Measurements from ENCODE around the gene RNF144B.
"Not testable (repeated sequence)": the region's sequence is repeated elsewhere in the genome, so short reads cannot be mapped to it uniquely, and the experiment has no call there.

Gene RNF144B

GRCh38 chr6:18380158-18380836, 6.9 kb upstream of the RNF144B start:
- DNase-seq = no peak

- DNase-seq = no peak
Measured at GRCh38 chr6:18380851-18381250, 6.3 kb upstream of the RNF144B start.

DNA sequence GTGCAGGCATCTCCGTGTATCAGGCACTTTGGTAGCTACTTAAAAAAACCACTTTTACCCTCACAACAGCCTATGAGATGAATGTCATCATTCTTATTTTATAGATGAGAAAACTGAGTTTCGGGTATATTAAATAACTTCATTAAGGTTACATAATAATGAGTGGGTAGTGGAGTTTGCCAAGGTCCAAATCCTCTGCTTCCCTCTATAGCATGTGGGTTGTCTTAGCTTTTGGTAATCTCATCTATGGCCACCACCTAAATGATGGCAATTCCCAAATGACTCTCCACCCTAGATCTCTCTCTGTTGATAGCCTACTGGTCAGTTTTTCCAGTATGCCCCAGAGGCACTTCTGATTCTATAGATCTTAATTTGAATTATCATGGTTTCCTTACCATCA, 3.7 kb upstream of the RNF144B start:
- no peak for DNase-seq

- no peak for DNase-seq
Measured at GRCh38 chr6:18384621-18385020, 2.5 kb upstream of the RNF144B start.

DNA sequence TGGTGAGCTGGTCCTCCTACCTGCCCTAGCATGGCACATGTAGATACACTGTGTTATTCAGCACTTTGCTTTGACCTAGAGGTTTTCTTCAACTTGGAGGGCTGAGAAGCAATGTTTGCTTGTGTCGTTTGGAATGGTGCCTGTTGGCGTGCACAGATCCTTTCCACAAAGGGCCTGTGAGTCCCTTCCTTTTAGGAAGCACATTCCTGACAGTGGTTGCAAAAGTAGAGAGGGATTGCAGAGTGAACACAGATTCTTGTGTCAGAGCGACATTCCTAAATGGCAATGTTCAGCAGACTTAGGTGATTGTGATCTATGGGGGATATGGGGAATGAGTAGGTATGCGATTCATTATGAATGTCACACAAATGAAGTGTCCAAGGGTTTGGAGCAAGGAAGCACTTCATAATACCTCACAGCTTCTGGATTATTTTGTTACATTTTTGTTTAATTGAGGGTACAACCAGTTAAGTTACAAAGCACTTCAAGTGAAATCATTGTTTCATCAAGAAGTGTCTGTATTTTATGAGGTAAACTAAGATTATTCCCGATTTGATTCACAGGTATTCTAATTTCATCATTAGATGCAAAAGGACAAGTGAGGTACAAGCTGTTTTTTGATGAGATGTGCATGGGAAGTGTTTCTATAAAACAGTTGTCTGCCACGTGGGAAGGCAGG, 713 bp upstream of the RNF144B start:
- DNase-seq = no peak

DNA sequence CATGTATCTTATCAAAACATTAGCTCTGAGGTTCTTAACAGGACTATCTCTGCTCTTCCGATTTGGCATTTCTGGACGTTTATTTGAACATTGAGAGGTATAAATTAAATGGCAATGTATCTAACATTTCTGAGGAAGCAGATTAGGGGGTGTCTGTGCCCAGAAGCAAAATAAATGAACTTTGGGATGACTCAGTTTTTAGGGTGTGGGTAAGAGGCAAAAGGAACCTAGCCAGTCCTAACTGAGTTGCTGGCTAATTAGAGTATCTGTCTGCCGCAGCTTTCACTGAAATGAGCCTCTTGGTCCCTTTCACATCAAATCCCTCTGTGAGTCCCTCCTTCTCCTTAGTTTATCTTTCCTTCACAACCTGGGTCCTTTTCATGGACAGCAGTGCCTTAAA, 1.1 kb downstream of the RNF144B start:
- no peak for DNase-seq

DNA sequence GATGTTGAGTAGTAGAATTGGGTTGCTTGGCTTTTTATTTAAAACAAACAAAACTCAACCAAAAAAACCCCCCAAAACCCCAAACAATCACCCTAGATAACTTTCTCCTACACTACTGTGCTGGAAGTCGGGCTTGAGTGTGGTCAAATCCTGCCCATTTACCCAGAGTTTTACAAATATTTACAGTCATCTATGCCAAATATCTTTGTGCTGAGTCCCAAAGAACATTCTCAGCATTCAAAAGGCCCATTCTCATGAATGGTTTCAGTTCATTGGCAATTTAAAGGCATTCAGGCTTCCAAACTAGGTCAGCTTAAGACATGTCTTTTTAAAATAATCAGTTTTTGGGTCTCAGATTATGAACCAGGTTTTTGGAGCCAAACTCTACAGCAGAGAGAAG, 1.8 kb downstream of the RNF144B start:
- DNase-seq = no peak

DNA sequence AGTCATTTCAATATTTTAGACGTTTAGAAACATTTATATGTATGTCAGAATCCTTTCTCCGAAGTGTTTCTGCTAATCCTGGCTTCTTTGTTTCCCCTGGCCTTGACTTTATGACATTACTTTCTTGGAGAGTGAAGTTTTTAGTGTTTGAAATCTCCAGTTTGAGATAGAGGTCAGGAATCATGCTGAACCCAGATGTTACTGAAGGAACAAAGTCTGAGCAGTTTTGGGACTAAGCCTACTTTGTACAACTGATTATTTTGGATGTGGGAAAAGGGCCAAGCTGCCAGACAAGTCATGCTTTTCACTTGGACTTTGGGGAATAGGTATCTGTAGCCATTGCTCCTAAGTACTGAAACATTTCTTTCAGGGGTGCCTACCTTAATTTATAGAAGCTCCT, 2.3 kb downstream of the RNF144B start:
- DNase-seq = no peak

GRCh38 chr6:18390476-18390875, 3.3 kb downstream of the RNF144B start:
- no peak for DNase-seq

DNA sequence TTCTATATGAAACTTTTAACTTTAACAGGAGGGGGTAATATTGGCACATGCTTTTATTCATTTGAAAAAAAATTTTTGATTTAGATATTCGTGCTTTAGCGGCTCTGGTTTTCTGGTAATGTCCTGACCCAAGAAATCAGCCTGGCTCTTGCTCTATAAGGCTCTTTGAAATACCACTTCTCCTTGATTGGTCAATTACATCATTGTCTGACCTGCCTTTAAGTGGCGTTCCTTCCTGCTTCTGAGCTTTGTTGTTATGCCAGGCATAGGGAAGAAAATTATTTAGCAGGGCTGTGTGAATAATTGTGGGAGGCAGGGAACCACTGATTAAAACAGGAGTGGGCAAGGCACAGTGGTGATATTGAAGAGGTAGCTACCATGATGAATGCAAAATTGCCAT, 3.9 kb downstream of the RNF144B start:
- DNase-seq = no peak

DNA sequence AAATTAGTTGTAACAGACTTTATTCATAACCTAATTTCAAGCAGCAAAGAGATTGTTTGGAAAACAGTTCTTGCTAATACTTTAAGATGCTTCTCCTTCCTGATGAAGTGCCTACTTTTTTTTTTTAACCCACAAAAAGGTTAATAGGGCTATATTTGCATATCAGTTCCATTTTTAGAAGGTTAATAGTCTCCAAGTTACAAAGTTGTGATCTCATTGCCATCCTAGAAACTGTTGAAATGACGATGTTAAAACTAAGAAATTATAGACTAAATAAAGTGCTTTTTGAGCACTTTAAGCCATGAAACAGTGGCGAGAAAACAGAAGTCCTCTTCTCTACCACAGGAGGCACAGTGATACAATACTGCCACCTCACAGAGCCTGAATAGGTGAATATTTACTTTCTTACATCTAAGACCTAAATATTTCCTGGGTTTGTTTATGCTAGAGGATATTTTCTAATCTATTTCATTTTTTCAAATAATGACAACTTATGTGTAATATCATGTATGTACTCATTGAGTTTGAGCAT, 5.3 kb downstream of the RNF144B start:
- DNase-seq = no peak

- no peak for DNase-seq
Measured at GRCh38 chr6:18393698-18394097, 6.5 kb downstream of the RNF144B start.

DNA sequence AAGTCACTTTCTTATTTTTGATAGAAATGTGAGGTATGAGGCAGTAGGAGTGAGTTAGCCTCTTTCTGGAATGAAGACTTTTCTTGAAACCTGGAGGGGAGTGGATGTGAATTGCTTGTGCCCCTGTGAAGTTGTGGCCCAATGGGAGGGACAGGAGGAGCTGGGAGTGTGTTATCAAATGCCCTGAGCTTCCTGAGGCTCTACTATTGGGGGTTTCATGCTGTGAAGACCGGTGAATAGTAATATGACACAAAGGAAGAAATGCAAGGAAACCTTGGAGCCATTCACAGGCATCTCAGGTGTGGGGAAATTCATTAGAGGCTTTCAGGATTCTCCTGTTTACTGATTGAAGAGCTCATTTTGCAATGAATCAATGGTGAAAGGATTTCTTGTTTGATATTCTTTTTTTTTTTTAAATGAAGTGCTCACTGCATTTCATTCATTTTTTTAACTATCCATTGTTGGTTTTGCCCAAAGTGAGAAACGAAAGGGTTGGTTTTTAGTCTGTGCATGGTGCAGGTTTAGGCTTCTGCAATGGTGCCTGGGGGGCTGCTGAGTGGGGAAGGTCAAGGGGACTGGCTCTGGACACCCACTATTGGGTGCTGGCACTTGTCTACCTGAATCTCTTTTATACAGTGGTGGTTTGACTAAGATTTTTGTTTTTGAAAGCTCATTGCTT, 8.2 kb downstream of the RNF144B start:
- no peak for DNase-seq

DNA sequence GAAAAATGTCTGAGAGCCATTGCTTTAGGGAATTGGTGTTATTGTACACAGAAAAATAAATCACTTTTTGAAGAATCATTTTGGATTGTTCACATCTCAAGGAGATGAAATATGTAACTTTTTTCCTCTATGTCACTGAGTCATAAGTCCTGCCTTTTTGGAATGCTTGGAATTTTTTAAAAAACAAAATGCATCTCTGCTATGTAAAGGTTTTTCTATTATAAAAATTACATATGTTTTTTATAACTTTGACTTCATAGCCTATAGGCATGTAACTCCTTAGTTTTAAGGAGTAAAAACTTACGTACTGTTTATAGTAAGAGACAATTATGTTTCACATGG, 8.7 kb downstream of the RNF144B start:
- no peak for DNase-seq

GRCh38 chr6:18397701-18398100, 10.6 kb downstream of the RNF144B start:
- no peak for DNase-seq

GRCh38 chr6:18398225-18398624, 11.1 kb downstream of the RNF144B start:
- not testable (repeated sequence) for DNase-seq

- no peak for DNase-seq
Measured at GRCh38 chr6:18400831-18401446, 13.8 kb downstream of the RNF144B start.

DNA sequence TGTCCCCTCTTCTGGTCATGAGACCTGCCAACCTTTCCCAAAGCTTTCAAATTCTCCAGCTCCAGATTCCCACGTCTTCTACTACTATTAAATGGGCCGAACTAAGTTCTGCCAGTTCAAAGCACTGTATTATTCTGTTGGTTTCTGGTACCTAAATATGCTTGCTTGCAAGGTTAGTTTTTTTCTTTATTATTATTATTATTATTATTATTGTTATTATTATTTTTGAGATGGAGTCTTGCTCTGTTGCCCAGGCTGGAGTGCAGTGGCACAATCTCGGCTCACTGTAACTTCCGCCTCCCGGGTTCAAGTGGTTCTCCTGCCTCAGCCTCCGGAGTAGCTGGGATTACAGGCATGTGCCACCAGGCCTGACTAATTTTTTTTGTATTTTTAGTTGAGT, 17.8 kb downstream of the RNF144B start:
- not testable (repeated sequence) for DNase-seq

- DNase-seq = no peak
Measured at GRCh38 chr6:18405477-18406293, 18.5 kb downstream of the RNF144B start.

- DNase-seq = no peak
Measured at GRCh38 chr6:18406955-18407749, 20.0 kb downstream of the RNF144B start.

- not testable (repeated sequence) for DNase-seq
Measured at GRCh38 chr6:18409602-18410001, 22.5 kb downstream of the RNF144B start.

- no peak for DNase-seq
Measured at GRCh38 chr6:18410412-18410811, 23.3 kb downstream of the RNF144B start.
